Measurements from ENCODE around the gene CEP55. TPM values are rescaled to one million over a fixed set of nuclear protein-coding genes. Genes with fewer than 3 reads are reported as not detected.
A peak's percentile ranks its signal among the peaks of the same experiment; 100 is the strongest.

Gene CEP55
- total RNA-seq, 1 experiment from 2014 or later: 68.5 TPM

DNA sequence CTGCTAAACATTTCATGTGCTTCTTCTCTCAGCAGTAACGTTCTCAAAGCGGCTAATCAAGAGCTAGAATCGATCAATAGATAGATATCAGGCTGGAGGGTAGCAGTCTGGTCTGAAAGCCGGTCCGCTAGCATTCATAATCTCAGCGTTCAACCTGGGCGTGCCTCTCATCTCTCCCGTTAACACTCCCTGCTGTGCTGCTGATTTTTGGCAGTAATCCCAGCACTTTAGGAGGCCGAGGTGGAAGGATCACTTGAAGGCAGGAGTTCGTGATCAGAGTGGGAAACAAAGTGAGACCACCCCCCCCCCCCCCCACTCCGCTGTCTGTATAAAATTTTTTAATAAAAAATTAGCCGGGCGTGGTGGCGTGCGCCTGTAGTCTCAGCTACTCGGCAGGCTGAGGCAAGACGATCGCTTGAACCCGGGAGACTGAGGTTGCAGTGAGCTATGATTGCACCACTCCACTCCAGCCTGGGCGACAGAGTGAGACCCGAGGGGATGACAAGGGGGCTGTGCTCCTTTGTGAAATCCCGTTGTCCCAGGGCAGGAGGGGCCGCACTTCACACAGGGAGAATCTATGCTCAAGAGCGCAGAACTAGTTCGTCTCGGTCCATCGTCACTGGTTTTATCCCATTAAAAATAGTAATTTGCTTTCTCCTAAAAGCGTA, 624 bp upstream of the CEP55 start:
- Histone ChIP-seq H3K9me3 (ENCODE audit: low read depth, low read length, poor library complexity, severe bottlenecking) (no peaks in the 10 kb centered on the region), H3K27ac (ENCODE audit: low read depth, low read length, poor library complexity, severe bottlenecking) (peak overlapping the region; percentile 80), H3K4me3 (ENCODE audit: low read depth, low read length, poor library complexity, severe bottlenecking) (peak overlapping the region; percentile 76), H3K36me3 (ENCODE audit: insufficient read depth, low read length, poor library complexity, severe bottlenecking) (peaks cover 10% of the 10 kb centered on the region), H3K4me1 (ENCODE audit: insufficient read depth, low read length, poor library complexity, severe bottlenecking) (peaks cover 5% of the 10 kb centered on the region), H3K27me3 (replicated peaks; ENCODE audit: insufficient read depth, low read depth, low read length, poor library complexity) (no peaks in the 10 kb centered on the region)
- no TSS peak for BruUV-seq (replicated peaks)
- intact Hi-C loops (cut with micrococcal nuclease; ENCODE audit: unreplicated experiment): no loop called here
- POLR2A ChIA-PET (ENCODE audit: low non-redundant PET): interaction anchor here (0.6 kb wide), 1 partner anchor 72 kb away, joined by 14 read pairs; no protein-coding TSS in a partner anchor
- CTCF ChIA-PET: interaction anchor here (0.7 to 1.3 kb wide), 2 partner anchors 120 to 380 kb away, joined by 3 to 10 read pairs; no protein-coding TSS in a partner anchor
- no peak for TF ChIP-seq CTCF (conservative IDR thresholded peaks at IDR 0.05; ENCODE audit: low read depth, low read length)
- TF ChIP-seq EZH2 (IDR thresholded peaks at IDR 0.05; ENCODE audit: borderline replicate concordance, low read depth, low read length, poor library complexity, severe bottlenecking): no peak
- peak; percentile 71 for DNase-seq (ENCODE audit: low spot score)

GRCh38 chr10:93498166-93498565, 1.8 kb downstream of the CEP55 start:
- Histone ChIP-seq H3K27ac (ENCODE audit: low read depth, low read length, poor library complexity, severe bottlenecking) (peak overlapping the region; percentile 32), H3K27me3 (replicated peaks; ENCODE audit: insufficient read depth, low read depth, low read length, poor library complexity) (no peaks in the 10 kb centered on the region), H3K9me3 (ENCODE audit: low read depth, low read length, poor library complexity, severe bottlenecking) (no peaks in the 10 kb centered on the region), H3K4me3 (ENCODE audit: low read depth, low read length, poor library complexity, severe bottlenecking) (peak overlapping the region; percentile 76), H3K36me3 (ENCODE audit: insufficient read depth, low read length, poor library complexity, severe bottlenecking) (peaks cover 21% of the 10 kb centered on the region), H3K4me1 (ENCODE audit: insufficient read depth, low read length, poor library complexity, severe bottlenecking) (peaks cover 5% of the 10 kb centered on the region)
- TSS peak; percentile 32 for BruUV-seq (replicated peaks)
- ChIA-PET CTCF (no interaction called here), POLR2A (ENCODE audit: low non-redundant PET) (no interaction called here)
- DNase-seq (ENCODE audit: low spot score): no peak
- intact Hi-C loops (cut with micrococcal nuclease; ENCODE audit: unreplicated experiment): no loop called here
- no peak for TF ChIP-seq CTCF (conservative IDR thresholded peaks at IDR 0.05; ENCODE audit: low read depth, low read length)

- Histone ChIP-seq H3K27me3 (replicated peaks; ENCODE audit: insufficient read depth, low read depth, low read length, poor library complexity) (no peaks in the 10 kb centered on the region), H3K4me3 (ENCODE audit: low read depth, low read length, poor library complexity, severe bottlenecking) (no peak overlapping the region), H3K36me3 (ENCODE audit: insufficient read depth, low read length, poor library complexity, severe bottlenecking) (peaks cover 46% of the 10 kb centered on the region), H3K4me1 (ENCODE audit: insufficient read depth, low read length, poor library complexity, severe bottlenecking) (no peaks in the 10 kb centered on the region), H3K27ac (ENCODE audit: low read depth, low read length, poor library complexity, severe bottlenecking) (no peak overlapping the region), H3K9me3 (ENCODE audit: low read depth, low read length, poor library complexity, severe bottlenecking) (no peaks in the 10 kb centered on the region)
- BruUV-seq (replicated peaks): no TSS peak
- intact Hi-C loops (cut with micrococcal nuclease; ENCODE audit: unreplicated experiment): no loop called here
- POLR2A ChIA-PET (ENCODE audit: low non-redundant PET): no interaction called here
- no peak for TF ChIP-seq EZH2 (IDR thresholded peaks at IDR 0.05; ENCODE audit: borderline replicate concordance, low read depth, low read length, poor library complexity, severe bottlenecking)
- TF ChIP-seq CTCF (conservative IDR thresholded peaks at IDR 0.05; ENCODE audit: low read depth, low read length): no peak
- CTCF ChIA-PET: no interaction called here
- DNase-seq (ENCODE audit: low spot score): no peak
Measured at GRCh38 chr10:93501650-93502049, 5.2 kb downstream of the CEP55 start.
